ENCODE measurements around the gene TUBGCP3. TPM values are rescaled to one million over a fixed set of nuclear protein-coding genes. Genes with fewer than 3 reads are reported as not detected.

TUBGCP3 gene
- total RNA-seq, 2 donors from 2014 or later = 31.0 to 32.9 TPM

GRCh38 chr13:112446347-112446861 is 141.5 kb downstream of the TUBGCP3 start:
- no peak overlapping the region for H3K4me3 ChIP-seq
- no peak for ATAC-seq (ENCODE audit: insufficient number of reproducible peaks, low FRiP score, low read depth)
- no peak for TF ChIP-seq CTCF (IDR thresholded peaks at IDR 0.05)
- no peaks in the 10 kb centered on the region for H3K9me3 ChIP-seq
- H3K27ac ChIP-seq = no peak overlapping the region
- no peaks in the 10 kb centered on the region for H3K36me3 ChIP-seq
- no peak for DNase-seq (ENCODE audit: low spot score)
- no peaks in the 10 kb centered on the region for H3K27me3 ChIP-seq (replicated peaks; ENCODE audit: insufficient read depth)
- H3K4me1 ChIP-seq (ENCODE audit: control insufficient read depth in 1 of 2, low read depth in 2 of 2) = no peaks in the 10 kb centered on the region

DNA sequence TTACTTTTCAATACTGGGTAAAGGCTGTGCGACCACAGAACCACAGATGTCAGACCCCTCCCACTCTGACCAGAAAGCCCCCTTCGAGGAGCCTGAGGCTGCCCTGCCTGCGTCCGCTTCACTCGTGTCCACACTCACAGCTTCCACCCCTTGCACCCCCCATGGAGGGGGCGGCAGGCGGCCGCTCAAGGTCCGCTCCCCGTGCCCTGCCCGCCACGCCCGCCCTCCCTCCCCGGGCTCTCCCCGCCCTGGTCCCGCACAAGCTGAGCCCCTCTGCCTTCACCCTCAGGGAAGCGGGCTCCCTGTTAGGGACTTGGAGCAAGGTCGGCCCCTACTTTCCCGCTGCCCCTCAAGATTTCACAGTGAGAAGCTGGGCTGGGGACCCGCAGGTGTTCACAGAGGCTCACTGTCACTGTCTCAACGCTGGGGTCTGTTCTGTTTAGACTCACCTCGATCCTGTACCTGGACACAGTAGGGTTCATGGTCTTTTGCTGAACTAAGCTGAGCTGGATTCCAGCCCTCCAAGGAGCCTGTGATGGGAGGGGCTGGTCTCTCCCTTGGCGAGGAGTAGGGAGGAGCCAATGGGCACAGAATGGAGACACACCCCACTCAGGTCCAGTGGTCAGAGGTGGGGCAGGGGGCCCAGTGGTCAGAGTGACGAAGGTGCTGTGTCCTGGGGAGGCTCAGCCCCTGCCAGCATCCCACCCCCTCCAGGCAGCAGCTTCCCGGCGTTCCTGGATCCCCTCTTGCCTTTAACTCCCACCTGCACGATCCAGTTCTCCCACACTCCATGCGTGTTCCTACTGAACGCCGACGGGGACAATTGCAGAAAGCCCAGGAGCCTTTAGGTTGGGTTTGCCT is 142.3 kb downstream of the TUBGCP3 start:
- DNase-seq (ENCODE audit: low spot score) (no peak), ATAC-seq (ENCODE audit: insufficient number of reproducible peaks, low FRiP score, low read depth) (no peak)
- TF ChIP-seq CTCF (IDR thresholded peaks at IDR 0.05) = no peak
- no peaks in the 10 kb centered on the region for H3K36me3 ChIP-seq
- H3K4me1 ChIP-seq (ENCODE audit: control insufficient read depth in 1 of 2, low read depth in 2 of 2) = no peaks in the 10 kb centered on the region
- no peaks in the 10 kb centered on the region for H3K27me3 ChIP-seq (replicated peaks; ENCODE audit: insufficient read depth)
- H3K27ac ChIP-seq = no peak overlapping the region
- no peaks in the 10 kb centered on the region for H3K9me3 ChIP-seq
- no peak overlapping the region for H3K4me3 ChIP-seq

DNA sequence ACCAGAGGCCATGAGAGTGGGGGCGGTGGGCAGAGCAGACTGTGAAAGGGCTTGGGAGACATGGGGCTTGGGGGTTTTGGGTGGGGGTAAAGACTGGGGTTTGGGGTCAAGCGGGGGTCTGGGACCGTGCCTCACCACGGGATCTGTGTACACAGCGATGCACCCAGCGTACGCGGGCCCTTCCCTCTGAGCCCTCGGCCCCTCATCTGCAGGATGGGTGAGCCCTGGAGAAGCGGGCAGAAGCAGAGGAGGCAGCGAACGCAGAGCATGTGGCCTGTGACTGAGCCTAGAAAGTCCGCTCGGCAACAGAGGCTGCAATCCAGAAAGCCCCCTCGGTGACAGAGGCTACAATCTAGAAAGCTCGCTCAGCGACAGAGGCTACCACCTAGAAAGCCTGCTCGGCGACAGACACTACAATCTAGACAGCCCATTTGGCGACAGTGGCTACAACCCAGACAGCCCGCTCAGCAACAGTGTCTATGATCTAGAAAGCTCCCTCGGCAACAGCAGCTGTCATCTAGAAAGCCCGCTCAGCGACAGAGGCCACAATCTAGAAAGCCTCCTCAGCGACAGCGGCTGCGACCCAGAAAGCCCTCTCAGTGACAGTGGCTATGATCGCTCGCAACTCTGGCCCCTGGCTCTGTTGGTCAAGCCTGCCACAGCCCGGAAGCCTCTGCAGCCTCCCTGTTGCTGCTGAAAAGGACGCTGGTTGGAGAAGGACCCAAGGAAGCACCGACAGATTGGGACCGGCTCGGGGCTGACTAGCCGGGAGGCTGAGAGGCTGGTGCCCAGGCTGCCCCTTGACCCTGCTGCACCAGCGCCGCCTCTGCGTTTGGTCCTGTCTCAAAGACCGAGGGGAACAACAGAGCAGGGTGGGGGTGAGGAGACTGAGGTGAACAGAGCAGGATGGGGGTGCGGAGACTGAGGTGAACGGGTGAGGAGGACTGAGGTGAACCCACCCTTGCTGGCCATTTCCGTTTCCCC is 143.2 kb downstream of the TUBGCP3 start:
- ATAC-seq (ENCODE audit: insufficient number of reproducible peaks, low FRiP score, low read depth) (no peak), DNase-seq (ENCODE audit: low spot score) (no peak)
- no peaks in the 10 kb centered on the region for H3K4me1 ChIP-seq (ENCODE audit: control insufficient read depth in 1 of 2, low read depth in 2 of 2)
- no peaks in the 10 kb centered on the region for H3K36me3 ChIP-seq
- H3K4me3 ChIP-seq = no peak overlapping the region
- H3K27ac ChIP-seq = no peak overlapping the region
- H3K9me3 ChIP-seq = no peaks in the 10 kb centered on the region
- TF ChIP-seq CTCF (IDR thresholded peaks at IDR 0.05) = no peak
- H3K27me3 ChIP-seq (replicated peaks; ENCODE audit: insufficient read depth) = no peaks in the 10 kb centered on the region

DNA sequence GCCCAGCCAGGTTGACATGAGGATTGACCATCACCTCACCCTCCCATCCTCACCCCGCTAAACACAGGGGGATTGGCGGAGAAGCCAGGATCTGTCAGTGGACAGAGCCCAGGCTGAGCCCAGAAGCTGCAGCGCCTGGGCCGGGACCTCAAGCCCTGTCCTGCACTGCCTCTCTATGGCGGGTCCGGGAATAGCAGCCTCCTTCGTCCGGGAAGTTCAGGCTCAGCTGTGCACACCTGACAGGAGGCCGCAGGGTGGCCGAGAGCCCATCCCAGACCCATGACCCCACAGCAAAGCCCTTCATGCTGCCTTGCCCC is 144.0 kb downstream of the TUBGCP3 start:
- H3K36me3 ChIP-seq = no peaks in the 10 kb centered on the region
- H3K27me3 ChIP-seq (replicated peaks; ENCODE audit: insufficient read depth) = no peaks in the 10 kb centered on the region
- peak; percentile 58 for TF ChIP-seq CTCF (IDR thresholded peaks at IDR 0.05)
- no peak overlapping the region for H3K27ac ChIP-seq
- DNase-seq (ENCODE audit: low spot score) (no peak), ATAC-seq (ENCODE audit: insufficient number of reproducible peaks, low FRiP score, low read depth) (no peak)
- H3K4me1 ChIP-seq (ENCODE audit: control insufficient read depth in 1 of 2, low read depth in 2 of 2) = no peaks in the 10 kb centered on the region
- no peak overlapping the region for H3K4me3 ChIP-seq
- H3K9me3 ChIP-seq = no peaks in the 10 kb centered on the region
